ENCODE measurements around the gene SLC38A2.

Gene SLC38A2

DNA sequence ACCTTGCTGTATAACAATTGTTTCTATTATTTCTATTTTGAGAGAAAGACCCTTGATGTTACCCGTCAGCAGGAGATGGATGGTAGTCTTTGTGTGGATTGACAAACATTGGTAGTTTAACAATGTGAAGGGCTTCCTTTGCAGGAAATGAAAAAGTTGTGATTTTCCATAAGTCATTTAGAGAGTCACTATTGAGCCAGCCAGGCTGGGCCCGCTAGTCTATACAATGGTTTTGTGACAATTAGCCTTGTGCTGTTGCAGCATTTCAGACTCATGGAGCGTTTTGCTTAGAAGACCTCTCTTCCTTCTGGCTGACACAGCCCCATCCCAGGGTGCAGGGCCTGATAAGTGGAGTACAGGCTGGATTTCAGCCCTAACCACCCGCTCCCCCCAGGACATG, 18.3 kb upstream of the SLC38A2 start:
- no peak for DNase-seq

DNA sequence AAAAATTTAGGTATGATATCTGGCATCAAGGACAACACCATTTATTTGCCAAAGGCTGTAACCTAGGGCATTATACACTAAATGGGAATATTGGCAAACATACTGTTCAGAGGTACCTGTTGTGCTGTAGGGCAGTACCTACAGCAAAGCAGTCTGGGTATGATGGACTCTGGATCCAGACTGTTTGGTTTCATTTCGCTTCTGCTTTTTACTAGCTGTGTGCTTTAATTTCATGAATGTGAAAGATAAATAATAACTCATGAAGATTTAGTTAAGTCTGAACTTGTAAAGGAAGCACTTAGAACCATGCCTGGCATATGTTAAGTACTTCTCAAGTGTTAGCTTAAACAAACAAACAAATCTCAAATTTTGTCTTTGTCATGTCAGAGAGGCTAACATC, 17.7 kb upstream of the SLC38A2 start:
- DNase-seq = no peak

DNA sequence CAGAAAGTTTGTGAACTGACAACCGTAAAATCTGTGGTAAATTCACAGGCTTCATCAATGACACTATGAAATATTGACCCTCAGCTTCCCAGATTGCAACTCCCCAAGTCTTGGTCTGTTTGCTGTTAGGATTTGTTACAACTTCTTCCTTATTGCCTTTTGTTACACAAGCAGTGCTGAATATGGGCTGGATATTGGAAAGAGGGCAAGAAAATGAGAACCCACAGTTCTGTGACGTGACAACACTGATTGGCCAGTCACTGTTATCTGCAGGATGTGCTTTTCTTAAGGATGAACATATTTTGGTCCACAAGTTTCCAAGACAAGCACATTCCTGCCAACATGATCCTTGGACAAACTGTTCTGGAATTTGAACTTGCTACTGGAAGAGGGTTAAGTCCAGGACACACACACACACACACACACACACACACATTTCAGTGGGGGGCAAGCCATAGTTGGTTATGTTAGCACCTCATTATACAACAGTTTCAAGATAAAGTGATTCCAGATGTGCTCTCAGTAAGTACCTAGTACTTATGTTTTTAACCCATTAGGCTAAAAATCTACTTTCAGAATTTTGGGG, 16.6 kb upstream of the SLC38A2 start:
- no peak for DNase-seq

DNA sequence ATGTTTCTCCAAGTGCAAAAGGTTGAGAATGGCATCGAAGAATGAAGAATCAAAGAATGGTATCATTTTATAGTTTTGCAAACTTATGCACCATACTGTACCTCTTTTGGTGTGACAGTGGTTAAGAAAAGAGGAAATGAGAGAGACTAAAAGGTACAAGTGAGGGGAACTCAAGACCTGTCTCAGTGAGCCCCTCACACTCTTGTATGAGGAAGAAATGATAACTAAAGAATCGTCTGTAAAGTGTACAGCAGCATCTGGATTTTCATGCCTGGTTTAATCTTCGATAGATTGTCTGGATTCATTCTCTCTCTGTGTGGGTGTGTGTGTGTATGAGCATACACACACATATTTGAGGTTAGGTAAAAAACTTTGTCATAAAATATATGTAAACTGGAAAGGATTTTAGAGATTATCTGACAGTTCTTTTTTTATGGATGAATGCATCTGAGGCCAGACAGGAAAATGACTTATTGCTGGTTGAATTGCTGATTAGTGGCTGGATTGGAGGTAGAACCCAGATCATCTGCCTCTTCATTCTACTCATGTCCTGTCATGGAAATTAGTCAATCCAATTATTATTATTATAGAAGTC, 16.0 kb upstream of the SLC38A2 start:
- DNase-seq = no peak

DNA sequence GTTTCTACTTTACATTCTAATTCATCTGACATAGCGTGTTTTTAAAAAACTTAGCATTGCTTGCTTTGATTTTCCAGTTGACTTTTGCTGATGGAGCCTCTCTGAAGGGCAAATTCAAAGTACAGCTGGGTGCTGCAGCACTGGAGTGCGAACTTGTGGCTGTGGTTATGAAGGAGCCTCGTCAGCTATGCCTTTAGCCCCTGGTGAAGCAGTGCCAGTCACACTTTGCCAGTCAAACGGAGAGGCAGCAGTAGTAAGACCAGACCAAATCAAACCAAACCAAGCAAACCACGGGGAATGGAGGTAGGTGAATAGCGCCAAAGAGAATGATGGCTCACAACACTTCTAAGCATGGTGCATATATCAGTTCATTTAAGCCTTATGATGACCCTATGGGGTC, 15.1 kb upstream of the SLC38A2 start:
- no peak for DNase-seq

DNA sequence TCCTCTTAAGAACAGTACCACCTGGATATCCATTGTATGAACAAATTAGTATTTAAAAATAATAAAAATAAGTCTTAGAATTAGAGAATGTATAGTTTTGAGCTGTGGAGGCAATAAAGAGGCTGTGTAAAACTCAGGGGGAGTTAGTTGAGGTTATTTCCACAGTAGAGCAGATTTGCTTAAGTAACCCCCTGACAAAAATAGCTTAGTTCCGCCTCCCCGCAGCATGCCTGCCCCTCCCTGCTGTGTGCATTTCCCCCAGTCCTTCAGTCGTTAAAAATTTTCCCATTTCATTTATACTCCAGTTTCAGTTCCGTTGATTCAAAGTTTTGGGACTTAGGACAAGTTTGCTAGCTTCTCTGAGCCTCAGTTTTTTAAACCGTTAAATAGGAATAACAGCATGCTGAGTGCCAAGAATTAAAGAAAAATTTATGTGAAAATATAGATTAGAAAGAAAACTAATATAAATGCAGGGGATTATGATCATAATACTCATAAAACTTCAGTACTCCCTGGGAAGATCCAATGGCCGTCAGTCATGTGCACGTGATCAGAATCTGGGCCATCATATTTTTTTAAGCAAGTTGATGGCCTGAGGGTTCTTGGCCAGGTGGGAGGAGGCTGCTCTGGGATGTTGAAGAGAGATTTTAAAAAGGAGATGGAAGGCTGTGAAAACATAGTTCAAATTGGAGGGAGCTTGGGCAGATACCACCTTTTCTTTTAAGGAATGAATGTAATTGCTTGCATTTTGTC, 14.5 kb upstream of the SLC38A2 start:
- peak; percentile 20 for DNase-seq

DNA sequence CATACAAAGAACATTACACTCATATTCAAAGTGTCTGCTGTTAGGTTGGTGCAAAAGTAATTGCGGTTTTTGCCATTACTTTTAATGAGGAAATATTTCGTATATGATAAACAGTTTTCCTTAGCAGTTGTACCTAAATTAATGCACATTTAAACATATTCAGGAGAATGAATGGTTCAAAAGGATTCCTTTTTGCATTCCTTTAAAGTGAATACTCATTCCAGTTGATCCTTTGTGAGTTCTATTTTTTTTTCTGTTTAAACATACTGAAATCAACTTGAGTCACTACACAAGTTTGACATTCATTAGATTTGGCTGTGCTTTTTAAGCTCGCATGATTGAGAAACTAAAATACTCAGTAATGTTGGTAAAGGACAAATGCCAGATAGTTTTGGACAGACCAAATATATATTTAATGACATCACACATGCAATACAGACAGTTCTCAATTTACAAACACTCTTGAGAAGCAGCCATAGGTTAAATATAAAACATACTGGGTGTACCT, 13.8 kb upstream of the SLC38A2 start:
- DNase-seq = no peak

DNA sequence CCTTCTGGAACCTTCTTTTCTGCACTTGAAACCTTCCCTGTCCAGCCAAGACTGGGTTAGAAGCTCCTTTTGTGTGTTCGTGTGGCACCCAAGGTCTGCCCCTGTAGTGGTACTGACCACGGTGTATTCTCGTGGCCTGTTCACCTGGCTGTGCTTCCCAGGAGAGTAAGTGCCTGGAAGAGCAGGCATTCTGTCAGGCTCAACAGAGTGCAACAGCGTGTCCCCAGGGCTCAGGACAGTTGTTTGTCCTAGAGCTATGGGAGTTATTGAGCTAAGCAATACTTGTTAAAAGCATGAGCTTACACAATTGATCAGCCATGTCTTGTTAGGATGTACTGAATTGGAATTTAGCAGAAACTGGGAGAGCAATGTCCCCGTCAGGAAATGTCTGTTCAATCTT, 12.9 kb upstream of the SLC38A2 start:
- no peak for DNase-seq

DNA sequence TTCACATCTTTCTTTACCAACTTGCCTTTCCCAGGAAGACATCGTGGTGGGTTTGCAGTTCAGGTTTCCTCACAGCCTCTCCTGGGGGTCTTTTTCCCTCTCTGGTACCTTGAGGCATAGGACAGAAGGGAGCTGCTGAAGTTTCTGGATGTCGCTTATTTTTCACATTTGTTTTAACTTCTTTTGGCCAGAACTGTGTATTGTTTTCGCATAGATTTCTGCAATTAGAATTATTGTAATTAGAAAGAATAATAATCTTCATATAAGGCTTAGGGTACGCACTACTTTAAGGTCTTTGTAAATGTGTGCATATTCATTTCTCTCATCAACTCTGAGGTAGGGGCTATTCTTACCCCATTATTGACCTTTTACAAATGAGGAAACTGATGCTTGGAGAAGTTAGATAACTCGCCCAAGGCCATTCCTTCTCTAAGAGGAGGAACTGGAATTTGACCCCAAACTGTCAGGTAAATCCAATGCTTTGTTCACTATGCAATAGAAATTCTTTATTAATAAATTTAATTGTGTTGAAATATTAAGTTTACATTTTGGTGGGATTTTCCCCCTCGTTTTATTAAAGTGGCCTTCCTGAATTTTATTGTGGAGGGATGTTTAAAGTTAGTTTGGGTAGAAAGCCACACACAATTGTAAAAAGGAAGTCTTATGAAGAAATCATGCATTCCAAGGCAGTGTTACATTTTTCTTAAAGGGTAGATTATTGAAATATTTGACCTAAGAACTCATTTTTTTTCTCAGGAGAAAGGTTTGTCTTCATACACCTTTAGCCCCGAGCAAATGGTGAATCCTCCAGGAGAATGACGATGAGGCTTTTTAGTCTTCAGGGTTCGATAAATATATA, 12.1 kb upstream of the SLC38A2 start:
- no peak for DNase-seq

DNA sequence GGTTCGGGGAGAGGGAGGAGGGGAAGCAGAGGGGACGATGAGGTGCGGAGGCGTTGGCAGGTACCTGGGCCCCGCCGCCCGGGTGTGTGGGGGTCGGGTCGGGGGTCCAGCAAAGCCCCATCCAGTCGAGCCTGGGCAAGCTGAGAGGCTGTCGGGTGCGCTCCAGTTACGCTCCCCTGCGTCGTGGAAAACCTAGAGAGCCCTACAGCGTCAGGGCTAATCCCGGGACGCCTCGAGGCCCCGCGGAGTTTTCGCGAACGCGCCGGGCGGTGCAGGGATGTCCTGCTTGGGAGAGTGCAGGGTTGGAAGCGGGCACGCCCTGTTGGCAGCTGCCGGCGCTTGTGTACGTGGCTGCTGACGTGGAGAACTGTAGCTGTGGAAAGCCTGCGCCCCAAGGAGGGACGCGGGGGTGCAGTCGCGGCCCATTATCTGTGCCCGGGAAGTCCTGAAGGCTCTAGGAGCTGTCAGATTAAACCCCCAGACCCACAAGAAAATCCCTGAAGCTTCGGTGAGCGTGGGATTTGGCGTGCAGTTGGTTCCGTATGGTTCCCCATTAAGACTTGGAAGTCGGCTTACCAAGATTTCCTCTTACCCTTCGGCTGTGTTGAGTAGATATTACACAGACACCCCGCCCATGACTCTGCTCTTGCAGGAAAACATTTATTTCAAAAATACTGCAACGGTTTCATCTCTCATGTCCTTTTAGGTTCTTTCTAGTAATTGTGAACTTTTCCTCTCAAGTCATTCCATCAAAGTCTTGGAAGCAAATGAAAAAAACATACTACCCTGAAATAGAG, 11.3 kb upstream of the SLC38A2 start:
- peak; percentile 81 for DNase-seq

DNA sequence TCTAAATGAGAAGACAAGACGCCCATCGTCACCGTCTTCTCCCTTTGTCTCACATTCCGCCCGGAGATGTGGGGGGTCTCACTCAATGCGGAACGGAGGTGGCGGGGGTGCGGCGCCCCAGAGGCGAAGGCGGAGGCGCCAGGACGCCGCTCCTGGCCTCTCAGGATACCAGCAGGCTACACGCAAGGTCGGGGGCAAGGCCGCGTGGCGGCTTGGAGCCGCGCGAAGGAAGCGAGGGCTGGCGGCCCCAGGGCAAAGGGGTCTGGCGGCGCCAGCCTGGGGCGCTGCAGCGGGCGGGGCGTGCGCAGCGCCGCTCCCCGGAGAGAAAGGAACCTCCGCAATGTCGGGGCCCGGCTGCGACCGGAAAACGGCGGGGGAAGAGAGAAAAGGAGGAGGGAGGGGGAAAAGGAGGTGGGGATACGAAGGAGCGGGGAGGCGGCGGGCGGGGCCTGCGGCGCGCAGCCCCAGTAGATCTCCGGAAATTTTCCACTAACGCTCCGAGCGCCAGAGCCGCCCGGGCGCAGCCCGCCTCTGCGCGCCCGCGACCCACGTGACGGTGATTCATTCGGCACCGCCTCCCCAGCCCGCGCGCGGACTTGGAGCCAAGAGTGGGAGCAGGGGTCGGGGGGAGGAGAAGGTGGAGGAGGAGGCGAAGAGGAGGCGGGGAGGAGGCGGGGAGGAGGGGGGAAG, 10.5 kb upstream of the SLC38A2 start:
- DNase-seq = peak; percentile 98

DNA sequence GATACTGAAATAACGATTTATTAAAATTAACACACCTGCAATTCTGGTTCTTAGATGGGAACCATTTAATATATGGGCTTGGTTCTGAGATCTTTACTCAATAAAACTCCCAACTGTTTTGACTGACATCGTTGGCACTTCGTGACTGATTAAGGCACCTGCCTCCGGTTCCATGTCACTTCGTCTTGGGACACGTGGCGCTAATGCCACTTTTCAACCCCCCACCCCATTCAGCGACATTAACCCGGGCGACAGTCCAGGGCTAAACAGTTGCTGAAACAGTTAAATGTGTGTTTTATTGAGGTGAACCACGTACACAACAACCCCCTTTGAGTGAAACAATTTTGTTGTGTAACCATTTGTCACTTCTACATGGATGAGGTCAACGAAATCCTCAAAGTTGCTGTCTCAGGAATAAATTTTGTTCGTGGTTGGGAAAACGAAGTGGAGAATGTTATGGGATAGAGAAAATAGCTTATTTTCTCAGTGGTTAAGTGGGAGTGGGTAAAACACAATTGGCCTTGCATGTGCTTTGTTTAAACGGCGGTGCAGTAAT, 9.9 kb upstream of the SLC38A2 start:
- no peak for DNase-seq

DNA sequence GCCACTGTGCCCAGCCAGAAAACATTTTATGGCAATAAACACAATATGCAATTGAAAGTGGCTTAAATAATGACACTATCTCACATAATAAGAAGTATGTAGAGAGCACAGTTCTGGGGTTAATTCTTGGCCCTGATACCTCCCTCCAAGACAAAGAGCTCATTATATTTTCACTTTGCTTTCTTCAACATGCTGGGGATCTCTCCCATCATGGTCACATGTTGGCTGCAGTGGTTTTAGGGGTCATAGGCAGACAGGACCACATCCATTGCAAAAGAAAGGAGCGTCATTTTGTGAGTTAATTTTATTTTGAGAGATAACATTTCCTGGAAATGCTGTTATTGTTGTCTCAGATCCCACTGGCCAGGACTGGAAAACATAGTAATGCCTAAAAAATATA, 8.3 kb upstream of the SLC38A2 start:
- no peak for DNase-seq

DNA sequence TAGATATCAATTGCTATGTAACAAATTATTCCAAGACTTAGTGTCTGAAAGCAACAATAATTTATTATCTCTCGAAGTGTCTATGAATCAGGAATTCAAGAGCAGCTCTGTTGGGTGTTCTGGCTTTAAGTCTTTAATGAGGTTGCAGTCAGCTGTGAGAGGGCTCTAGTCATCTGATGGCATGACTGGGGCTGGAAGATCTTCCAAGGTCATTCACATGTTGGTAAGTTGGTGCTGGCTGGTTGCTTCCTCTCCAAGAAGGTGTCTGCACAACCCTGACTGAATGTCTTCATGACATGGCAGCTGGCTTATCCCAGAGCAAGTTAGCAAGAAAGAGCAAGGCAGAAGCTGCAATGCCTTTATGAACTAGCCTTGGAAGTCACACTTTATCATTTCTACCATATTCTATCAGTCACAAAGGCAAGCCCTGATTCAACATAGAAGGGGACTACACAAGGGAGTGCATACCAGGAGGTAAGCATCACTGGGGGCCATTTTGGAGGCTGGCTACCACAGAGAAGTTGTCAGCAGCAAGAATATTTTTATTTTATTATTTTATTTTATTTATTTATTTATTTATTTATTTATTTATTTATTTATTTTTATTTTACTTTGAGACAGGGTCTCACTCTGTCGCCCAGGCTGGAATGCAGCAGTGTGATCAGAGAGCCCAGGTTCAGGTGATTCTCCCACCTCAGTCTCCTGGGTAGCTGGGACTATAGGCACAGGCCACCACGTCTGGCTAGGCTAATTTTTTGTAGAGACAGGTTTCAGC, 7.6 kb upstream of the SLC38A2 start:
- DNase-seq = no peak

DNA sequence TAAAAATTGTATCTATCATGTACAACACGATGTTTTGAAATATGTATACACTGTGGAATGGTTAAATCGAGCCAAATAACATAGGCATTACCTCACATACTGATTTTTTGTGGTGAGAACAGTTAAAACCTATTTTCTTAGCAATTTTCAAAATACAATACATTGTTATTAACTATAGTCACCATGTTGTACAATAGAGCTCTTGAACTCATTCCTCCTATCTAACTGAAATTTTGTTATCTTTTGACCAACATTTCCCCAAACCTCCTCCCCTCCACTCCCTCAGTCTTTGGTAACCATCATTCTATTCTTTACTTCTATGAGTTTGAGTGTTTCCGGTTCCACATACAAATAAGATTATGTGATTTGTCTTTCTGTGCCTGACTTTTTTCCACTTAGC, 6.8 kb upstream of the SLC38A2 start:
- DNase-seq = no peak

DNA sequence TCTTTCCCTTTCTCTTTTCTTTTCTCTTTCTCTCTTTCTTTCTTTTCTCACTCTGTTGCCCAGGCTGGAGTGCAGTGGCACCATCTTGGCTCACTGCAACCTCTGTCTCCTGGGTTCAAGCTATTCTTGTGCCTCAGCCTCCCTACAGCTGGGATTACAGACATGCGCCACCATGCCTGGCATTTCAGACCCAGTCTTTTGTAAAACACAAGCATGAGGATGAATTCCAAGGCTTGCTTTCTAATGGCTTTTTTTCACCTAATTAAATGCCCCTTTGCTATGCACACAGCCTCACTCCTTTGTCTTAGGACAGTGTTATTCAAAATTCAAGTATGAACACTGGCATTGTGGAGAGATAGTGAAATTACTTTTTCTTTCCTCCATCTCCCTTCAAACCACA, 6.0 kb upstream of the SLC38A2 start:
- no peak for DNase-seq

DNA sequence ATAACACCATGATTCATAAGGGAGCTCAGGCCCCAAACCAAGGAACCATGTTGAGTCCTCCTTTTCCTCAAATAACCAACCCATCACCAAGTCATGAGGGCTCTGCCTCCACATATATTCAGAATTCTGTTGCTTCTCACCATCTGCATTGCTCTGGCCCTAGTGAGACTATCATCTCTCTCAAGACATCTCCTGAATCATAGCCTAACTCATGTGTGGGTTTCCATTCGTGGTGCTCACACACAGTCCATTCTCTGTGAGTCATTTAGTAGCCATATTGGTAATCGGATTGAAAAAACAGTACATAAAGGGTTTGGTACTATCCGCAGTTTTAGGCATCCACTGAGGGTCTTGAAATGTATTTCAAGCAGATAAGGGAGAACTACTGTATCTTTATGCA, 5.1 kb upstream of the SLC38A2 start:
- no peak for DNase-seq

DNA sequence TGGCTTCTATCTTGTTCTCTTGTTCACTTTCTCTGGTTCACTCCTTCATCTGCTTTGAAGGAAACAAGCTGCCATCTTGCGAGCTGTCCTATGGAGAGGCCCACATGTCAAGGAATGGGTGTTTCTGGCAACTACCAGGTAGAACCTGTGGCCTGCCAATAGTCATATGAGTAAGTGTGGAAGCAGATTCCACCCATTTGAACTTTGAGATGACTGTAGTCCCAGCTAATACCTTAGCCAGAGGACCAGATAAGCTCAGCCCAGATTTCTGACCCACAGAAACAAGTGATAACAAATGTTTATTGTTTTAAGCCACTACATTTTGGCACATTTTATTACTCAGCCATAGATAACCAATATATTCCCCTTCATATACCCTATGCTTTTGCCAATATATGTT, 4.0 kb upstream of the SLC38A2 start:
- no peak for DNase-seq

DNA sequence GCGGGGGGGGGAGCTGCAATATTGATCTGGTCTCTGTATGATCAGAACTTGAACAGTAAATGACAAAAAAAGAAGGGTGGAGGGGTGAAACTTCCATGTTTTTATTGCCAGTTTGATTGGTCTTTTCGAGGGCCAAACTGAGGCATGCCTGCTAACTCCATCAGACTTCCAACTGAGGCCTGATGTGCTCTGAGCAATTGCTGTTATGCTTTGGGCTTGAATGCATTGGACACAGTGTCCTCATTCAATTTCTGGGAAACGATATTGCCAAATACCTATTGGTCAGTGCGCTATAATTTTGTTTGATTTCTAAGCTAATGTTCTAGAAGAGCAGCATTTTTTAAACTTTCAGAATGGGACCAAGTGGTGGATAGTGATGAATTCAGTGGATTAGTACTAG, 2.1 kb upstream of the SLC38A2 start:
- no peak for DNase-seq

DNA sequence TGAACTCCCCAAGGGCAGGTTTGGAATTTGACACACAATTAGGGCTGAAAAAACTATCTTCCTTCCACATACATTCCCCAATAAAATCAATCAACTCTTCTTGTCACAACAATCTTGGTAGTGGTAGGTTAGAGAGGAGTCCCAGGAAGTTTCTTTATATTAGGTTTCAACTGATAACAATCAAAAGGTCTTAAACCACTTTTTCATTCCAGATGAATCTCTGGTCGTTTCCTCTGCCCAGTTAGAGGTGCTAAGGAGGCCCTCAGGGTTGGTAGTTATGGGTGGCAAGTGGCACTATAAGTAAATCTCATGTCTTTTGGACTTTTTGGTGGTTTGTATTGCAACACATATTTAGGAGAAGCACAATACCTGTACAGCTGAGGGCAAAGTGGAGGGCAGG, 1.7 kb upstream of the SLC38A2 start:
- no peak for DNase-seq

All from midbrain (tissue), 1 donor.